ENCODE results near the gene CBFA2T2.

CBFA2T2 gene

DNA sequence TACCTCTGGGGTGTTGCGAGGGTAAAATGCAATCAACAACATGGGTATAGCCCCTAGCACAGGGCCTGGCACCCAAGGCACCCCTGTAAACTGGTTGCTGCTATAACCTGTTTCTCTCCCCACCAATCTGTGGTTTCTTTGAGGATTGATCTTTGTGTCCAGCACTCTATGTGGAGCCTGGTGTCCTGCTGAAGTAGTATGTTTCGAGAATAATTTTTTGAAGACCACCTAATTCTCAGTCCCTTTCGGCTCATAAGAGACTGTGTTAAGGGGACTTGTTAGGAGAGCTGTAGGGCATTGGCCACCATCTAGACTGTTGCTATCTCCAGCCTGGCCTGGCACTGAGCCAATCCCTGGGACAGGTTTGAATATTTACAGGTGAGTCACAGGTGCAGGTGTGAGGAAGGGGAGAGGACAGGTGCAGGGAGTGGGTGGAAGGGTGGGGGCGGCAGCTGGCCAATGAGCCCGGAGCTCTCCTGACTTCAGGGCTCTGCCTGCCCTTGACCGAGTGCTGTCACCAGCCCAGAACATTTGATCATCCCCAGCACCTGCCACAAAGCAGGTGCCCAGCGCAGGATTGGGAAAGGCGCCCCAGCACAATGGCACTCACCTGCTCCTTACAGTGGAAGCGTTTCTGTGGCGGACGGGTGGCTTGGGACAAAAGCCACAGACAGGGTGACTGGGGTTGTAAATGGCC is 164.2 kb downstream of the CBFA2T2 start:
- TF ChIP-seq, protein P1, sequence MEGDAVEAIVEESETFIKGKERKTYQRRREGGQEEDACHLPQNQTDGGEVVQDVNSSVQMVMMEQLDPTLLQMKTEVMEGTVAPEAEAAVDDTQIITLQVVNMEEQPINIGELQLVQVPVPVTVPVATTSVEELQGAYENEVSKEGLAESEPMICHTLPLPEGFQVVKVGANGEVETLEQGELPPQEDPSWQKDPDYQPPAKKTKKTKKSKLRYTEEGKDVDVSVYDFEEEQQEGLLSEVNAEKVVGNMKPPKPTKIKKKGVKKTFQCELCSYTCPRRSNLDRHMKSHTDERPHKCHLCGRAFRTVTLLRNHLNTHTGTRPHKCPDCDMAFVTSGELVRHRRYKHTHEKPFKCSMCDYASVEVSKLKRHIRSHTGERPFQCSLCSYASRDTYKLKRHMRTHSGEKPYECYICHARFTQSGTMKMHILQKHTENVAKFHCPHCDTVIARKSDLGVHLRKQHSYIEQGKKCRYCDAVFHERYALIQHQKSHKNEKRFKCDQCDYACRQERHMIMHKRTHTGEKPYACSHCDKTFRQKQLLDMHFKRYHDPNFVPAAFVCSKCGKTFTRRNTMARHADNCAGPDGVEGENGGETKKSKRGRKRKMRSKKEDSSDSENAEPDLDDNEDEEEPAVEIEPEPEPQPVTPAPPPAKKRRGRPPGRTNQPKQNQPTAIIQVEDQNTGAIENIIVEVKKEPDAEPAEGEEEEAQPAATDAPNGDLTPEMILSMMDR (IDR thresholded peaks at IDR 0.05; ENCODE audit: insufficient read depth, low read depth, low read length, missing control alignments): no peak
- no peak overlapping the region for H3K4me3 ChIP-seq (ENCODE audit: low read depth, low read length)

DNA sequence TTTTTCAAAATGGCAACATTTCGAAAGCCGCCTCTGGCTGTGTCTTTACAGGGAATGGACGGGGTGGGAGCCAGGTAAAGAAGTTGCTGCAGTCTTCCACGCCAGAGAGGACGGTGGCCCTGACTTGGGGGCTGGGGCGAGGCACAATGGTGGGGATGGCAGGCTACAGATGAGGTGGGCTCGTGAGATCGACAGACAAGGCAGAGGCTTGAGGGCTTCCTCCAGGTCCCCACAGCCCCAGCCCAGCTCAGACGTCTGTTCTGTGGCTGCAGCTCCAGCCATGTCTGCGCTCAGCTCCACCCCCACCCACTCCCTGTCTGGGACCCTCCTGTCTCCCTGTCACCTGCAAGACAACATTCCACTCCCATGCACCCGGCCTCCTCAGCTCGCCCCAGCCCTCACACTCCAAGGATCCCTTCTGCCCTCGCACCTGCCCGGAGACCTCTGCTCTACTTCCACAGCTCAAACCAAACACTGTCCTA is 164.8 kb downstream of the CBFA2T2 start:
- DNase-seq (ENCODE audit: low read depth): no peak
- TF ChIP-seq, protein P1 (IDR thresholded peaks at IDR 0.05; ENCODE audit: insufficient read depth, low read depth, low read length, missing control alignments): no peak
- H3K4me3 ChIP-seq (ENCODE audit: low read depth, low read length): no peak overlapping the region

More for the DNA sequence above, 164.2 kb downstream of the CBFA2T2 start:
- no peak for DNase-seq (ENCODE audit: low read depth)

DNA sequence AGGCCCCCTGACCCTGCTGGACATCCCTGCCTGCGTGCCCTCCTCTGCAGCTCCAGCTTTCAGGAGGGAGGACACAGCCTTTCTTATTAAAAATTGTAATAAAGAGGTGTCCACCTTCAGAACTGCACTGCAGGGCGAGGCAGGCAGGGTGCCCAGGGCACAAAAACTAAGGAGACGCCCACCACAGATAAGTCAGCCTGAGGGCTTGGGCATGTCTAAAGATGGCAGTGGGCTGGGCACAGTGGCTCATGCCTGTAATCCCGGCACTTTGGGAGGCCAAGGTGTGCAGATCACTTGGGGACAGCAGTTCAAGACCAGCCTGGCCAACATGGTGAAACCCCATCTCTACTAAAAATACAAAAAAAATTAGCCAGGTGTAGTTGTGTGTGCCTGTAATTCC is 165.3 kb downstream of the CBFA2T2 start:
- TF ChIP-seq, protein P1 (IDR thresholded peaks at IDR 0.05; ENCODE audit: insufficient read depth, low read depth, low read length, missing control alignments): no peak
- DNase-seq (ENCODE audit: low read depth): no peak
- H3K4me3 ChIP-seq (ENCODE audit: low read depth, low read length): no peak overlapping the region

DNA sequence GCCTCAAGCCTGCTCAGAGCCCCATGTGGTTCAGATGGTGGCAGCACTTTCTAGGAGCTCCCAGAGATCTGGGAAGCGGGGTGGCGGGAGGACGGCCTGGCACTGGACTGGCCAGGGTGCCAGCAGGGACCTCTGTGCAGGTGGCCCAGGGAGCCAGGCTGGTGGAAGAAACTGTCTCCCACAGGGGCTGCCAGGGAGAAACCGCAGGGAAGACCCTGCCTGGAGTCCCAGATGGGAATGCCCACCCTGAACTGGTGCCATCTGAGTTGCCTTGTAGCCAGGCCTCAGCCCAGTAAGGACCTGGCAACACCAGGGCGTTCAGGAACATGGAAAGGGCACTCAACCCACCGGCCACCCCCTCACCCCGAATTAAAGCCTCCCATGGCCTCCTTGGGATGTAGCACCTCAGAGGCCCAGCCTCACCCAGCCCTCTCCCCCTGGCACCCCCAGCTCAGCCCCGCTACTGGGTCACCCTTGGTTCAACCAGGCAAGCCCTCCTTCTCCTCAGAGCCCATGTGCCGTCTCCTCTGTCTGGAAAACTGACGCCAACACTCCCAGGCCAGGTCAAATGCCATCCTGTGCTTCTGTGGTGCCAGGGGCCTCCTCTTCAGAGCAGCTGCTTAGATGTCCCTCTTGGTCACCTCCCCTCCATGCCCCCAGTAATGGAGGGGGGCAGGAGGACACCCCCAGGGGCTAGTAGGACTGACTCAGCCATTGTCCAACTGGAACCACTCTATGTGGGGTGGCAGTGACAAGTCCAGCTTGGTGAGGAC is 166.3 kb downstream of the CBFA2T2 start:
- TF ChIP-seq, protein P1 (IDR thresholded peaks at IDR 0.05; ENCODE audit: insufficient read depth, low read depth, low read length, missing control alignments): no peak
- DNase-seq (ENCODE audit: low read depth): no peak
- H3K4me3 ChIP-seq (ENCODE audit: low read depth, low read length): no peak overlapping the region

DNA sequence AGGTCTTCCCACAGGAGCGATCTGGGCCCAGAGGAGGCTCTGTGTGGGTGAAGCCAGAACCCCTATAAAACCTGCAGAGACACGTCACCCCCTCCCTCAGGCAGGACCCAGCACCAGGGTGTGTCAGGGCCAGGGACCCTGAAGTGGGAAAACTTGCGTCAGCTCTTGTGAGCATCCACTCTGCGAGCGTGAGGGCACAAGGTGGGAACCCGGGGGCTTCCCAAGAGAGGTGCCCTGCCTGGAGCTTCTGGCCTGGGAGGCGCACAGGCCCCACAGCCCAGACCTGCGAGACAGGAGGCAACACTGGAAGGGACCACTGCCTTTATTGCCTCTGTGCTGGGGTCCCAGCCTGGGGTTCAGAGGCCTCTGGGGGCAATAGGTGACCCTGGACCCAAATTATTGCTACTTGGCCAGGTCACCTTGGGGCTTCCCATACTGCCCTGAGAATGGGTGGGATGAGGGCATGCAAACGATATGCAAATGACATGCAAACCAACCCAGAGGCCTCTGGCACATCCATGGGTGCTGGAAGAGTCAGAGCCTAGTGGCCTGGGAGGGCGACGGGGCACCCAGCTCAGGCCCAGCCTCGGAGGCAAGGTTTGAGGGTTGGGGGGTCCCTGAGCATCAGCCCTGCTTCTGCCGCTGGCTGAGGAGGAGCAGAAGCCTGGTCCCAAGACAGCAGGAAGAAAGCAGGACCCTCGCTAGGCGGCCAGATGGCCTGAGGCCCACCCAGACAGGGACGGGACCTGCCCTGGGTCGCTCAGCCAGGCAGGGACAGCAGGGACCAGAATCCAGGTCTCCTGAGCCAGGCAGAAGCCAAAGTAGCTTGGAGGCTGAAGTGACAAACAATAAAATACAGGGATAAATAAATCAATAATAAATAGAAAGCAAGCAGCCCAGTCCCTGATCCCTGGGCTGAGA is 167.1 kb downstream of the CBFA2T2 start:
- no peak overlapping the region for H3K4me3 ChIP-seq (ENCODE audit: low read depth, low read length)

DNA sequence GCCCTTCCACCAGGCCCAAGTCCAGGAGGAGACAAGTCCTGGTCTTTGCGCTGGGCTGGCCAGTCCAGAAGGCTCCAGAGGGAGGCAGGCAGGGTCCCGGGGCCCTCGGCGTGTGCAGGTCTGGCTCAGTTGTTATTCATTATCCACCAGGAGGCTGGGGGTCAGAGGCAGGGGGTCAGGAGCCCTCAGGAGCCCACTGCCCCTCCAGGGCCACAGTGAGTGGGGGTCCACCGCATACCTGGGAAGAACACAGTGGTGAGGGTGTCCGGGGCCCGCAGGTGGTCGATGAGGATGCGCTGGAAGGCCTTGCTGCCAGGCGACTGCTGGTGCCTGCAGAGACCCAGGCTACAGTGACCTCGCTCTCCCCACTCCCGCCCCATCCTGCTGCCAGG is 167.8 kb downstream of the CBFA2T2 start:
- H3K4me3 ChIP-seq (ENCODE audit: low read depth, low read length): no peak overlapping the region
- no peak for DNase-seq (ENCODE audit: low read depth)
- TF ChIP-seq, protein P1 (IDR thresholded peaks at IDR 0.05; ENCODE audit: insufficient read depth, low read depth, low read length, missing control alignments): no peak

More for the DNA sequence above, 167.1 kb downstream of the CBFA2T2 start:
- no peak for DNase-seq (ENCODE audit: low read depth)
- TF ChIP-seq, protein P1 (IDR thresholded peaks at IDR 0.05; ENCODE audit: insufficient read depth, low read depth, low read length, missing control alignments): no peak
